Measurements from ENCODE around the gene PDE11A. TPM values are rescaled to one million over a fixed set of nuclear protein-coding genes. Genes with fewer than 3 reads are reported as not detected.
A peak's percentile ranks its signal among the peaks of the same experiment; 100 is the strongest.

Gene PDE11A
- total and polyA plus RNA-seq, 4 donors, result 1.0 to 5.9 (median 1.7) TPM

GRCh38 chr2:177599139-177599688 lies 473.4 kb downstream of the PDE11A start:
- H3K36me3 ChIP-seq (ENCODE audit: control insufficient read depth in 4 of 4, insufficient read depth in 3 of 4, low read depth in 1 of 4, low read length in 3 of 4), result no peaks in the 10 kb centered on the region
- H3K9me3 ChIP-seq (ENCODE audit: control insufficient read depth in 4 of 4, low read length in 3 of 4), result no peaks in the 10 kb centered on the region
- peaks cover 0 to 10% (median 4%) of the 10 kb centered on the region in 4 donors for H3K4me1 ChIP-seq (ENCODE audit: control insufficient read depth in 4 of 4, insufficient read depth in 4 of 4, low read length in 3 of 4)
- TF ChIP-seq NR2F2 (IDR thresholded peaks at IDR 0.05) (peak; percentile 97), FOXA2 (IDR thresholded peaks at IDR 0.05) (no peak)
- no peaks in the 10 kb centered on the region for H3K27me3 ChIP-seq (ENCODE audit: control insufficient read depth in 4 of 4, insufficient read depth in 4 of 4, low read length in 3 of 4)
- H3K9ac ChIP-seq (ENCODE audit: low read depth in 1 of 2, low read length in 2 of 2), result no peak overlapping the region
- no peak overlapping the region for H3K27ac ChIP-seq (ENCODE audit: low read depth in 1 of 2, low read length in 2 of 2)
- no peak for DNase-seq (ENCODE audit: low spot score)
- no peak overlapping the region for H3K4me3 ChIP-seq (ENCODE audit: low read depth in 1 of 3, low read length in 3 of 3)
- WGBS, result 85% methylated on average over 3 of the region's 3 CpGs

- no peak for TF ChIP-seq REST (IDR thresholded peaks at IDR 0.05)
- no peak for TF ChIP-seq HNF4G (IDR thresholded peaks at IDR 0.05)
- TF ChIP-seq FOXA1 (IDR thresholded peaks at IDR 0.05), result no peak
- WGBS, result 80% methylated on average over 4 of the region's 4 CpGs
- Histone ChIP-seq H3K27ac (ENCODE audit: low read depth in 1 of 2, low read length in 2 of 2) (no peak overlapping the region), H3K36me3 (ENCODE audit: control insufficient read depth in 4 of 4, insufficient read depth in 3 of 4, low read depth in 1 of 4, low read length in 3 of 4) (no peaks in the 10 kb centered on the region), H3K4me3 (ENCODE audit: low read depth in 1 of 3, low read length in 3 of 3) (no peak overlapping the region), H3K4me1 (ENCODE audit: control insufficient read depth in 4 of 4, insufficient read depth in 4 of 4, low read length in 3 of 4) (peaks cover 0 to 10% (median 4%) of the 10 kb centered on the region in 4 donors), H3K9me3 (ENCODE audit: control insufficient read depth in 4 of 4, low read length in 3 of 4) (no peaks in the 10 kb centered on the region), H3K9ac (ENCODE audit: low read depth in 1 of 2, low read length in 2 of 2) (no peak overlapping the region), H3K27me3 (ENCODE audit: control insufficient read depth in 4 of 4, insufficient read depth in 4 of 4, low read length in 3 of 4) (no peaks in the 10 kb centered on the region)
- no peak for DNase-seq (ENCODE audit: low spot score)
These were observed 474.0 kb downstream of the PDE11A start for GRCh38 chr2:177598326-177599138.

- Histone ChIP-seq H3K27me3 (ENCODE audit: control insufficient read depth in 4 of 4, insufficient read depth in 4 of 4, low read length in 3 of 4) (no peaks in the 10 kb centered on the region), H3K36me3 (ENCODE audit: control insufficient read depth in 4 of 4, insufficient read depth in 3 of 4, low read depth in 1 of 4, low read length in 3 of 4) (no peaks in the 10 kb centered on the region), H3K4me1 (ENCODE audit: control insufficient read depth in 4 of 4, insufficient read depth in 4 of 4, low read length in 3 of 4) (peaks cover 0 to 9% (median 4%) of the 10 kb centered on the region in 4 donors), H3K4me3 (ENCODE audit: low read depth in 1 of 3, low read length in 3 of 3) (no peak overlapping the region), H3K9ac (ENCODE audit: low read depth in 1 of 2, low read length in 2 of 2) (no peak overlapping the region), H3K9me3 (ENCODE audit: control insufficient read depth in 4 of 4, low read length in 3 of 4) (no peaks in the 10 kb centered on the region), H3K27ac (ENCODE audit: low read depth in 1 of 2, low read length in 2 of 2) (no peak overlapping the region)
- TF ChIP-seq YY1 (IDR thresholded peaks at IDR 0.05) (no peak), ATF3 (IDR thresholded peaks at IDR 0.05) (no peak), TAF1 (conservative IDR thresholded peaks at IDR 0.05) (no peak), NR2F2 (IDR thresholded peaks at IDR 0.05) (no peak), HNF4G (IDR thresholded peaks at IDR 0.05) (no peak), JUND (IDR thresholded peaks at IDR 0.05) (no peak)
- 79% methylated on average over 6 of the region's 6 CpGs for WGBS
- DNase-seq (ENCODE audit: low spot score), result no peak
These were observed 474.8 kb downstream of the PDE11A start for GRCh38 chr2:177597759-177598158.
